ENCODE data around the gene PARN. TPM values are rescaled to one million over a fixed set of nuclear protein-coding genes. Genes with fewer than 3 reads are reported as not detected.

The PARN gene
- total and polyA plus RNA-seq, 2 of the 8 experiments (the other 6 are each of a cell fraction or from before 2014, with no cell fraction given) = 24.5 to 44.6 TPM

GRCh38 chr16:14548933-14549788 is 80.9 kb downstream of the PARN start:
- Histone ChIP-seq H3K79me2 (ENCODE audit: control insufficient read depth in 1 of 2, insufficient read depth in 2 of 2, low read length in 2 of 2) (no peaks in the 10 kb centered on the region), H3K4ac (replicated peaks; ENCODE audit: insufficient read length, low read depth, low read length) (no peak overlapping the region), H4K91ac (replicated peaks; ENCODE audit: insufficient read length, low read length) (no peak overlapping the region), H3K4me1 (replicated peaks in 1 of 4; ENCODE audit: control insufficient read depth in 3 of 4, insufficient read depth in 4 of 4, low read length in 3 of 4) (peaks cover 0 to 7% (median 3%) of the 10 kb centered on the region in 4 experiments; a peak in 3 of 7 replicates), H3K27ac (ENCODE audit: low read depth, low read length) (no peak overlapping the region), H3K4me2 (ENCODE audit: insufficient read depth in 1 of 2, low read depth in 2 of 2, low read length in 2 of 2) (no peak overlapping the region), H3K9ac (replicated peaks in 1 of 4; ENCODE audit: extremely low read depth in 1 of 4, low read depth in 3 of 4, low read length in 3 of 4) (no peak overlapping the region), H3K36me3 (ENCODE audit: control insufficient read depth in 2 of 4, insufficient read depth in 4 of 4, low read length in 3 of 4) (peaks cover 0 to 19% (median 3%) of the 10 kb centered on the region in 4 experiments; a peak in 5 of 8 replicates), H3K79me1 (ENCODE audit: low read depth, low read length) (no peaks in the 10 kb centered on the region), H3K27me3 (replicated peaks in 1 of 4; ENCODE audit: control insufficient read depth in 3 of 4, extremely low read depth in 1 of 4, insufficient read depth in 3 of 4, low read length in 3 of 4) (no peaks in the 10 kb centered on the region), H3K23ac (ENCODE audit: insufficient read length) (no peak overlapping the region), H3K56ac (replicated peaks; ENCODE audit: insufficient read length, low read depth, low read length) (no peak overlapping the region), H2BK120ac (replicated peaks; ENCODE audit: low read depth, low read length) (no peak overlapping the region), H3K4me3 (ENCODE audit: extremely low read depth in 1 of 4, insufficient read depth in 2 of 4, low read depth in 3 of 4, low read length in 4 of 4) (no peak overlapping the region), H3K14ac (ENCODE audit: insufficient read length) (no peak overlapping the region), H2BK5ac (ENCODE audit: low read depth, low read length) (no peak overlapping the region; the same call in 1 of the 2 replicates), H4K5ac (ENCODE audit: insufficient read length, low read depth, low read length) (no peak overlapping the region), H2AK5ac (ENCODE audit: low read depth, low read length) (no peak overlapping the region), H4K8ac (ENCODE audit: extremely low read depth, insufficient read depth, low read length) (no peak overlapping the region), H3K18ac (ENCODE audit: extremely low read depth, low read length) (no peak overlapping the region), H2BK12ac (ENCODE audit: low read depth, low read length) (no peak overlapping the region), H4K20me1 (replicated peaks in 1 of 2; ENCODE audit: control insufficient read depth in 1 of 2, insufficient read depth in 2 of 2, low read length in 2 of 2) (no peaks in the 10 kb centered on the region), H3K9me3 (ENCODE audit: insufficient read depth in 2 of 2, low read depth in 1 of 2, low read length in 1 of 2) (no peaks in the 10 kb centered on the region), H2BK15ac (ENCODE audit: low read length) (no peak overlapping the region), H3K23me2 (ENCODE audit: low read depth, low read length) (no peaks in the 10 kb centered on the region), H2BK20ac (ENCODE audit: low read length) (no peak overlapping the region), H2AFZ (ENCODE audit: low read length) (no peak overlapping the region)
- WGBS, 2 experiments (ENCODE audit: extremely low coverage in 1 of 2, insufficient coverage in 1 of 2, insufficient read length in 1 of 2, insufficient replicate concordance in 2 of 2, low coverage in 1 of 2, low lambda C conversion rate in 2 of 2, missing lambda C conversion rate in 1 of 2) = 68% methylated on average over 3 of the region's 3 CpGs; no CpG with 5 or more reads in 1 of the 2 experiments
- peak; percentile 28 for FAIRE-seq
- ChIA-PET POLR2A (ENCODE audit: partially characterized antibody) (interaction anchor here (0.9 to 1.4 kb wide), 3 partner anchors 10 to 23 kb away, joined by 3 to 9 read pairs (median 3); no protein-coding TSS in a partner anchor), CTCF (ENCODE audit: partially characterized antibody) (interaction anchor here (0.8 kb wide), 1 partner anchor 31 kb away, joined by 3 read pairs; no protein-coding TSS in a partner anchor)
- peak in 1 of 2 experiments; percentile 13 for DNase-seq (ENCODE audit: low read depth in 1 of 2, low spot score in 2 of 2)
- TF ChIP-seq SP2 (IDR thresholded peaks at IDR 0.05; ENCODE audit: low read length) = no peak
- no peak for TF ChIP-seq CHD2 (IDR thresholded peaks at IDR 0.05; ENCODE audit: low read length)
- TF ChIP-seq BACH1 (IDR thresholded peaks at IDR 0.05; ENCODE audit: low read length) = no peak
- TF ChIP-seq CEBPB (IDR thresholded peaks at IDR 0.05; ENCODE audit: low read depth, low read length) = no peak
- TF ChIP-seq SIN3A (conservative IDR thresholded peaks at IDR 0.05 in 1 of 2, IDR thresholded peaks at IDR 0.05 in 1 of 2; ENCODE audit: low read depth in 1 of 2, low read length in 2 of 2) = no peak
- no peak for TF ChIP-seq ASH2L (IDR thresholded peaks at IDR 0.05; ENCODE audit: low read length)
- no peak for TF ChIP-seq TAF1 (IDR thresholded peaks at IDR 0.05; ENCODE audit: low read depth, low read length)
- no peak for TF ChIP-seq USF2 (IDR thresholded peaks at IDR 0.05; ENCODE audit: low read length)
- TF ChIP-seq RBBP5 (IDR thresholded peaks at IDR 0.05; ENCODE audit: borderline replicate concordance, low read depth, low read length) = no peak
- no peak for TF ChIP-seq JUN (IDR thresholded peaks at IDR 0.05; ENCODE audit: low read depth, low read length)
- no peak for TF ChIP-seq BRCA1 (IDR thresholded peaks at IDR 0.05; ENCODE audit: low read depth, low read length)
